ENCODE data around the gene PRLR.

DNA sequence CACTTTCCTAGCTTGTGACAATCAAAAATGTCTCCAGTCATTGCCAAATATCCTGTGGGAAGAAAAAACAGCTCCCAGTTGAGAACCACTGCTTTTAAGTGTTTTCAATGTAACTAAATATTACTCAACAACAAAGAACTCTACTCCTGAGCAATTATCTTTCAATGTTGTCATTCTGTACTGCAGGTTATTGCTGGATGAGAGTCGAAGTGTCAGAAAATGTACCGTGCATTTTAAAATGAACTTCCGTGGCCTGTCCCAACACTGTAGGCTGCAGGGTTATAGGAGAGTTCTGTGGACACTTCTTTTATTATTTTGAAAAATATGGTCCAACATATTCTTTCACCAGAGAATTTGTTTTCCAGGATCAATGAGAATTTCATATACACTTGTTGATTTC, 147.8 kb downstream of the PRLR start:
- TF ChIP-seq POLR2AphosphoS5 (IDR thresholded peaks at IDR 0.05; ENCODE audit: insufficient read depth in 1 of 2, low read depth in 1 of 2): no peak
- TF ChIP-seq POLR2A (IDR thresholded peaks at IDR 0.05): no peak
- TF ChIP-seq, protein P1, sequence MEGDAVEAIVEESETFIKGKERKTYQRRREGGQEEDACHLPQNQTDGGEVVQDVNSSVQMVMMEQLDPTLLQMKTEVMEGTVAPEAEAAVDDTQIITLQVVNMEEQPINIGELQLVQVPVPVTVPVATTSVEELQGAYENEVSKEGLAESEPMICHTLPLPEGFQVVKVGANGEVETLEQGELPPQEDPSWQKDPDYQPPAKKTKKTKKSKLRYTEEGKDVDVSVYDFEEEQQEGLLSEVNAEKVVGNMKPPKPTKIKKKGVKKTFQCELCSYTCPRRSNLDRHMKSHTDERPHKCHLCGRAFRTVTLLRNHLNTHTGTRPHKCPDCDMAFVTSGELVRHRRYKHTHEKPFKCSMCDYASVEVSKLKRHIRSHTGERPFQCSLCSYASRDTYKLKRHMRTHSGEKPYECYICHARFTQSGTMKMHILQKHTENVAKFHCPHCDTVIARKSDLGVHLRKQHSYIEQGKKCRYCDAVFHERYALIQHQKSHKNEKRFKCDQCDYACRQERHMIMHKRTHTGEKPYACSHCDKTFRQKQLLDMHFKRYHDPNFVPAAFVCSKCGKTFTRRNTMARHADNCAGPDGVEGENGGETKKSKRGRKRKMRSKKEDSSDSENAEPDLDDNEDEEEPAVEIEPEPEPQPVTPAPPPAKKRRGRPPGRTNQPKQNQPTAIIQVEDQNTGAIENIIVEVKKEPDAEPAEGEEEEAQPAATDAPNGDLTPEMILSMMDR (IDR thresholded peaks at IDR 0.05): no peak
